Ovary (tissue), 9 donors: ENCODE measurements around the gene CPLX3. TPM values are rescaled to one million over a fixed set of nuclear protein-coding genes. Genes with fewer than 3 reads are reported as not detected.

Source experiments
- DNase-seq, 5 donors: peaks; one replicate each; pipeline ENCODE4 v3.0.0-alpha.2; 2019 to 2020
- H3K27ac ChIP-seq, 2 donors: fragments of 200-600 bp; one replicate each; pipeline versions ENCODE4 v1.5.1 to v1.8.0; 2019 to 2022
- H3K27me3 ChIP-seq: fragments of 200-600 bp; one replicate; pipeline ENCODE4 v1.8.0; 2022
- H3K36me3 ChIP-seq: fragments of 200-600 bp; sonication (generic); one replicate; pipeline ENCODE4 v1.5.1; 2019
- H3K4me1 ChIP-seq: one replicate; pipeline ENCODE4 v1.8.1; 2013; ENCODE audit warnings: mild to moderate bottlenecking, moderate library complexity; ENCODE audit not compliant: insufficient read depth
- H3K4me3 ChIP-seq: fragments of 200-600 bp; sonication (generic); one replicate; pipeline ENCODE4 v1.5.1; 2017
- H3K9me3 ChIP-seq, 2 donors: fragments of 200-600 bp in 1 of 2; sonication (generic) in 1 of 2; one replicate each; pipeline versions ENCODE4 v1.5.1 to v1.8.1; 2013 to 2019; ENCODE audit warnings: mild to moderate bottlenecking in 1 of 2, moderate library complexity in 1 of 2
- EP300 ChIP-seq: sonication (generic); formaldehyde crosslinking; IDR thresholded peaks from one replicate; pipeline ENCODE4 v1.6.1; 2017; ENCODE audit warnings: antibody characterized with exemption
- POLR2A ChIP-seq: fragments of 450-650 bp; IDR thresholded peaks from one replicate; pipeline ENCODE4 v1.6.1; 2017; ENCODE audit warnings: antibody characterized with exemption, mild to moderate bottlenecking, moderate library complexity
- WGBS, 3 donors: extraction: QIAGEN DNeasy Blood & Tissue Kit in 1 of 3; methylation state at CpG; one replicate each; pipeline versions ENCODE4 v1.1.5 to v1.1.7; 2013 to 2017; 5-methylcytosine and 5-hydroxymethylcytosine counted together
- intact Hi-C, 4 donors: fragments of 100-400 bp; cut with DNase I; formaldehyde crosslinking; loops; one replicate each; pipeline versions ENCODE4 v1.11.0 to v1.15.1; 2022 to 2023
- polyA plus RNA-seq, 2 donors: library from polyadenylated mRNA; stranded (reverse); fragments of 200-250 nt in 1 of 2; fragments of 350-450 nt in 1 of 2; fragmentation: Illumina TruSeq in 1 of 2; extraction: RNeasy Lipid Tissue Mini Kit (QIAGEN cat#74804) in 1 of 2; gene quantifications; one replicate each; pipeline ENCODE4 v1.2.3, GENCODE V29; 2013 to 2014
- total RNA-seq, 7 donors: library from RNA; depleted of rRNA in 2 of 7; stranded (reverse); fragments of >200 nt in 2 of 7; fragmentation: NEBNext Ultra II Directional in 3 of 7; extraction: Animal tissue kit (Norgen Biotek cat#: 25700) in 3 of 7; gene quantifications; one replicate each; pipeline versions ENCODE4 v1.1.0 to v1.2.4, GENCODE V29; 2016 to 2023
- TF ChIP-seq, protein P1 (sequence below), 3 donors: fragments of 450-650 bp in 2 of 3; fragments of 200-600 bp in 1 of 3; IDR thresholded peaks; one replicate each; pipeline versions ENCODE4 v1.5.1 to v1.8.0; 2016 to 2022; ENCODE audit warnings: antibody characterized with exemption in 3 of 3, mild to moderate bottlenecking in 1 of 3
- donor health status: DM: no; HTN: no; CAD: no; lungs with moderate emphysema.
- donor health status: DM: no; HTN: no; CAD: no.
- donor health status: Bipolar disorder and iron deficiency.
- donor health status: DM: yes; HTN: yes; CAD: no.
- donor health status: DM: no; HTN: no; CAD: no.
- donor health status: DM: yes; HTN: yes; CAD: no.

Gene CPLX3
- total and polyA plus RNA-seq, 9 donors: not detected

- Histone ChIP-seq H3K36me3 (no peaks in the 10 kb centered on the region), H3K4me1 (no peaks in the 10 kb centered on the region), H3K27ac (no peak overlapping the region), H3K9me3 (no peaks in the 10 kb centered on the region), H3K4me3 (no peak overlapping the region), H3K27me3 (no peaks in the 10 kb centered on the region)
- TF ChIP-seq EP300: no peak
- TF ChIP-seq, protein P1, sequence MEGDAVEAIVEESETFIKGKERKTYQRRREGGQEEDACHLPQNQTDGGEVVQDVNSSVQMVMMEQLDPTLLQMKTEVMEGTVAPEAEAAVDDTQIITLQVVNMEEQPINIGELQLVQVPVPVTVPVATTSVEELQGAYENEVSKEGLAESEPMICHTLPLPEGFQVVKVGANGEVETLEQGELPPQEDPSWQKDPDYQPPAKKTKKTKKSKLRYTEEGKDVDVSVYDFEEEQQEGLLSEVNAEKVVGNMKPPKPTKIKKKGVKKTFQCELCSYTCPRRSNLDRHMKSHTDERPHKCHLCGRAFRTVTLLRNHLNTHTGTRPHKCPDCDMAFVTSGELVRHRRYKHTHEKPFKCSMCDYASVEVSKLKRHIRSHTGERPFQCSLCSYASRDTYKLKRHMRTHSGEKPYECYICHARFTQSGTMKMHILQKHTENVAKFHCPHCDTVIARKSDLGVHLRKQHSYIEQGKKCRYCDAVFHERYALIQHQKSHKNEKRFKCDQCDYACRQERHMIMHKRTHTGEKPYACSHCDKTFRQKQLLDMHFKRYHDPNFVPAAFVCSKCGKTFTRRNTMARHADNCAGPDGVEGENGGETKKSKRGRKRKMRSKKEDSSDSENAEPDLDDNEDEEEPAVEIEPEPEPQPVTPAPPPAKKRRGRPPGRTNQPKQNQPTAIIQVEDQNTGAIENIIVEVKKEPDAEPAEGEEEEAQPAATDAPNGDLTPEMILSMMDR (IDR thresholded peaks at IDR 0.05): no peak
- WGBS, 3 donors: 81 to 87% (median 82%) methylated on average over 4 of the region's 4 CpGs
- intact Hi-C loops: no loop called here
- DNase-seq: no peak
Observed at GRCh38 chr15:74858369-74858740, 31.9 kb downstream of the CPLX3 start.

DNA sequence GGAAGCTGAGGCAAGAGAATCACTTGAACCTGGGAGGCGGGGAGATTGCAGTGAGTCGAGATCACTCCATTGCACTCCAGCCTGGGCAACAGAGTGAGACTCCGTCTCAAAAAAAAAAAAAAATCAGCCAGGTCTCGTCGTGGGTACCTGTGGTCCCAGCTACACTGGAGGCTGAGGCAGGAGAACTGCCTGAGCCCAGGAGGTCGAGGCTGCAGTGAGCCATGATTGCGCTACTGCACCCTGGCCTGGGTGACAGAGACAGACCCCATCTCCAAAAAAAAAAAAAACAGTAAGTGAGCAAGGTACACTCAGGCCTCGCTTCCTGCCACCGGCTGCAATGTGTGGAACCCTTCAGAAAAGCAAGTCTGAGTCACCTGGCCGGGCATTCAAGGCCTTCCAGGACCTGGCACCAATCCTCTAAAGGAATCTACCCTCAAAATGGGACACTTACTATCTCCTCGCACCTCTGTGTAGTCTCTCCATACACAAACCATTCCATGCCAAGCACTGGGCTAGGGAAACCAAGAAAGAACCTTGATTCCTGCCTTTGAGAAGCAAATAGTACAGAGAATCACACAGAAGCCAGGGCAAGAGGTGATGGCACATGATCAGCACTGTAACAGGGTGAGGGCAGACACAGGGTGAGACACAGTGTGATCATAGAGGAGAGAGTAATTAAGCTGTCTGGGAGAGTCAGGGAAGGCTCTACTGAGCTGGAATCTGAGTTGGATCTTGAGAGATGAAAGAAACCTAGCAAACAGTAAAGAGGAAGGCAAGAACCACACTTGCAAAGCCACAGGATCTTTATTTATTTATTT, 37.0 kb downstream of the CPLX3 start:
- no peaks in the 10 kb centered on the region for H3K36me3 ChIP-seq
- no peak for TF ChIP-seq EP300
- TF ChIP-seq POLR2A: no peak
- TF ChIP-seq, protein P1 (IDR thresholded peaks at IDR 0.05): no peak
- intact Hi-C loops: no loop called here
- no peaks in the 10 kb centered on the region for H3K27me3 ChIP-seq
- 80 to 92% (median 86%) methylated on average over 11 of the region's 11 CpGs for WGBS, 3 donors
- DNase-seq: no peak
- H3K9me3 ChIP-seq: no peaks in the 10 kb centered on the region
- no peak overlapping the region for H3K4me3 ChIP-seq
- H3K27ac ChIP-seq: no peak overlapping the region
- no peaks in the 10 kb centered on the region for H3K4me1 ChIP-seq

- H3K4me3 ChIP-seq: no peak overlapping the region
- no peak for TF ChIP-seq POLR2A
- no peak for TF ChIP-seq EP300
- TF ChIP-seq, protein P1 (IDR thresholded peaks at IDR 0.05): no peak
- no peaks in the 10 kb centered on the region for H3K27me3 ChIP-seq
- intact Hi-C loops: no loop called here
- H3K9me3 ChIP-seq: no peaks in the 10 kb centered on the region
- no peak overlapping the region for H3K27ac ChIP-seq
- WGBS, 3 donors: 83 to 87% (median 86%) methylated on average over 6 of the region's 6 CpGs
- no peak for DNase-seq
- H3K36me3 ChIP-seq: no peaks in the 10 kb centered on the region
- H3K4me1 ChIP-seq: no peaks in the 10 kb centered on the region
Observed at GRCh38 chr15:74864296-74864695, 37.9 kb downstream of the CPLX3 start.

DNA sequence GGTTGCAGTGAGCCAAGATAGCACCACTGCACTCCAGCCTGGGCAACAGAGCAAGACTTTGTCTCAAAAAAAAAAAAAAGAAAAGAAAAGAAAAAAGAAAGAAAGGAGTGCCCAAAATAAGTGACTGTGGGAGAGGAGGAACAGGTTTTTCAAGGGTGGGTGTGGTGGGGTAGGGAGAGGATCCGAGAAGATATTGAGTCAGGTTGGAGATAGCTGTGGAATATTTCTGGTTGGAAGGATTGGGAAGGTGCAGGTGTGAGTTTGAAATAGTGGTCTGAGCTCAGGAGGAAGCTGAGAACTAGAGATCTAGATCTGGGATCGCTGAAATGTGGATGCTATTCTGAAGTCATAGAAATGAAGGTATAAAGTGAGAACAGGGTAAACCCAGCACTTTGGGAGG, 38.9 kb downstream of the CPLX3 start:
- no peak overlapping the region for H3K27ac ChIP-seq
- TF ChIP-seq, protein P1 (IDR thresholded peaks at IDR 0.05): no peak
- no peak for TF ChIP-seq POLR2A
- no peak for TF ChIP-seq EP300
- no peaks in the 10 kb centered on the region for H3K9me3 ChIP-seq
- H3K4me1 ChIP-seq: no peaks in the 10 kb centered on the region
- WGBS, 3 donors: 88 to 93% (median 88%) methylated on average over 2 of the region's 2 CpGs
- H3K4me3 ChIP-seq: no peak overlapping the region
- no peaks in the 10 kb centered on the region for H3K27me3 ChIP-seq
- no peaks in the 10 kb centered on the region for H3K36me3 ChIP-seq
- intact Hi-C loops: no loop called here
- DNase-seq: no peak
